ENCODE measurements around the gene PTPRN2.

Gene PTPRN2

DNA sequence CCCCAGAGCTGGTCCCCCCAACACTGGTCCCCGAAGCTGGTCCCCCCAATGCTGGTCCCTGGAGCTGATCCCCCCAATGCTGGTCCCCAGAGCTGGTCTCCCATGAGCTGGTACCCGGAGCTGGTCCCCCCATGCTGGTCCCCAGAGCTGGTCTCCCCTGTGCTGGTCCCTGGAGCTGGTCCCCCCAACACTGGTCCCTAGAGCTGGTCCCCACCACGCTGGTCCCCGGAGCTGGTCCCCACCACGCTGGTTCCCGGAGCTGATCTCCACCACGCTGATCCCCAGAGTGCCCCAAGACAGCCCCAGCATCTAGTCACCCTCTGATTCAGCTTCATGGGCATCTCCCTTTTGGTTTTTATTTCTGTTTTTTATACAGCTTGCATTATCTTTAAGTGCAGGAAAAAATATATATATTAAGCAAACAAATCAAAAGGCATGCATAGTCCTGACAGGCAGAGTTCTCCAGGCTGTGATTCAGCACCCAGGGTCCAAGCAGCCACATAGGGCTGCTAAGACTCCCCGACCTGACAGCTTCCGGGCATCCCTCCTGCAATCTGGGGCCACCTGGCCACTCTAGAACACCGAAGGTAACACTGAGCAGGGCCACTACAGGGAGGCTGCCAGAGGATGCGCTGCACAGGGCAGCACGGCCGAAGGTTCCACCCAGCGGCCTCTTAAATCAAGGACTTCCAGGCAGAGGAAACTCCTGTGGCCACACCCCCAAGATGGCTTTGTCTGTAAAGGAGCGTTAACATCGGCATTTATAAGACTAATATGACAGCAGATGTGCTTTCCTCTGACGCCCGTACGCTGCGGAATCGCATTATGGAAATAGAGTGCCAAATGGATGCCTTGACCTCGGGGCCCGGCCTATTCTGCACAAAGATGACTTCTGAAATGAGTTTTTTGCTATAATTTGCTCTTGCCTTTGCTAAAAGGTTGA is 215.0 kb downstream of the PTPRN2 start:
- DNase-seq (ENCODE audit: low read depth in 1 of 2, low spot score in 1 of 2), result no peak

- no peak for DNase-seq (ENCODE audit: low read depth in 1 of 2, low spot score in 1 of 2)
These were observed 215.8 kb downstream of the PTPRN2 start for GRCh38 chr7:158371856-158372255.

DNA sequence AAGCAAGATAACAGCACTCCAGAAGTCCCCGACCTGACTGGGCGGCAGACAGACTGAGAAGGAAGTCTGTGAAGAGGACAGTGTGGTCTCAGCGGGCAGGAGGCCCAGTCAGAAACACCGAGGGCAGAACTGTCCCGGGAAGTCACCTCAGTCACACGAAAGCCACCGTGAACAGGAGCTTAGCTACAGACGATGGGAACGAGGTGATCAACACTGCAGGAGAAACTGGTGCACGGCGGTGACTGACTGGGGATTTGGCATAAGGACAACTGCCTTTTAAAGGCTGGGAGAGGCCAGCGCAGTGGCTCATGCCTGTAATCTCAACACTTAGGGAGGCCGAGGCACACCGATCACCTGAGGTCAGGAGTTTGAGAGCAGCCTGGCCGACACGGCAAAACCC is 217.8 kb downstream of the PTPRN2 start:
- DNase-seq (ENCODE audit: low read depth in 1 of 2, low spot score in 1 of 2), result no peak

DNA sequence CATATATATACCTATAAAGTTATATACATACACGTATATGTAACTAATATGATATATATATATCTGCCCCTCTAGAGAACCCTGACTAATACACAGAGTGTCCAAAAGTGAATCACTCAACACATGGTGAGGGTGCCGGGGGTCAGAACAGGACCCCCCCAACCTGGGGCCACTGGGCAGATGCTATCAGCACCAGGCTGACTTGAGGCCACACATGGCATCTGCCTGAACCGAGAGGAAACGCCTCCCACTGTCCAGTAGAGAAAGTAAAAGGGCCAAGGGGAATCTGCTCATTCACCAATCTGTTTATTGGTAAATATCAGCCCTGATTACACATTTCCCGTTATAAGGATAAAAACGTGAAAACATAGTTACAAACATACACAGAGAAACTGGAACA is 218.3 kb downstream of the PTPRN2 start:
- DNase-seq (ENCODE audit: low read depth in 1 of 2, low spot score in 1 of 2), result no peak

DNA sequence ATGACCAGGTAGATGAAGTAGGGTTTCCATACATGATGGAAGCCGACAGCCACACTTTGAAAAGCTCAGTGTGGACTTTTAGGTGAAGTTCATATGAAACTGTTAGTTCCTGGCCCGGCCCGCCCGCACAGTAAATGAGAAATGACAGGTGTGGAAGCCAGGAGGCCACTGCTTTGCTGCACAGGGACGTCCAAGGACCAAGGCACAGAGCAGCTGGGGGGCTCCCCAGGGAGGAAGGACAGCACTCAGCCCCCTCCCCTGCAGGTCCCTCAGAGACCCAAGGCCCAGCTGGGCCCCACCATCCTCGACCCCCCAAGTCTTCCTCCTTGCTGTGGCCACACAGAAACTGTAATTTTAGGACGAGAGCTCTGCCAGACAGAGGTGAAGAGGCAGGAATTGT is 219.2 kb downstream of the PTPRN2 start:
- no peak for DNase-seq (ENCODE audit: low read depth in 1 of 2, low spot score in 1 of 2)

- no peak for DNase-seq (ENCODE audit: low read depth in 1 of 2, low spot score in 1 of 2)
These were observed 220.0 kb downstream of the PTPRN2 start for GRCh38 chr7:158367634-158367982.

DNA sequence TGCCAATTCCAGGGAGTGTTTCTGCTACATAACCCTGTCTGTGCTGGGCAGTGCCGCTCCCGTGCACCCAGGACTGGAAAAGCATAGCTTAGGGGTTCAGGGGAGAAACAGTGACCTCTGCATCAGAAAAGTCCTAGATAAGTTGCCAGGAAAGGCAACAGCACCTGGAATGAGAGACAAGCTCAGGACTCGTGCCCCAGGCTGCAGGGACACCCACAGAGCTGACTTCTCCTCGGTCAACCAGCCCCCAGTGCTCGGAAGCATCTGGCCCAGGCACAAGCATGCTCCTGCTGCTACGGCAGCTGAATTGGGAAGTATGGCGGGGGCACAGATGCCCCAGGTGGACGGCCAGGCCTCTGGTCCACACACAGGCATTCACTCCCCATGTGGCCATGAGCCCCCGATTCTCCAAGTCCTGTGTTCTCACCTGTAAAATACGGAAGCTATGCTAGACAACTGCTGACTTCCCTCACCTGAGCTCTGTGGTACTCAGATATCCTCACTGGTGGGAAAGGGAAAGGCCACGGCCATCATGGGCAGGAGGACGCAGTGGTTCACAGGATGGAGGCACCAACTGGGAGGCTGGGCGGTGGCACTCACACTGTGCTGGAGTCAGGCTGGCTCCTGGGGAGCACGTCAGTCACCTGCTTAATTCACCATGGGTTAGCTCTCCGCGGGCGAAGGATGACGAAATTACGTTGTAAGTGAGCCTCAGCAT is 220.5 kb downstream of the PTPRN2 start:
- no peak for DNase-seq (ENCODE audit: low read depth in 1 of 2, low spot score in 1 of 2)

DNA sequence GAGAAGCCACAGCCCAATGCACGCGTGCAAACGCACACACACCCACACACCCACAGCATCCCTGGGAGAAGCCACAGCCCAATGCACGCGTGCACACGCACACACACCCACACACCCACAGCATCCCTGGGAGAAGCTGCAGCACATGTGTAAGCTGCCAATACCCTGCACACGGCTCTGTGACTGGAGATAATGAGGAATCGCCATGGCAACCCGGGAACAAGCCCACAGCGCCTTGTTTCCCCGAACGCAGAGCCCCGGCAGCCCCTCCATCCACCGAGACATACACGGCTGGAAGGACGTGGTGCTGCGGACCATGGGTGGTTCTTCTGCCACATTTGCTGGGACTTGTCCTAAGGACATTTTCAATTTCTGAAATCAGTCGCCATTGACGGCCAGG is 221.3 kb downstream of the PTPRN2 start:
- no peak for DNase-seq (ENCODE audit: low read depth in 1 of 2, low spot score in 1 of 2)

- no peak for DNase-seq (ENCODE audit: low read depth in 1 of 2, low spot score in 1 of 2)
These were observed 222.4 kb downstream of the PTPRN2 start for GRCh38 chr7:158365267-158365666.

- DNase-seq (ENCODE audit: low read depth in 1 of 2, low spot score in 1 of 2), result no peak
These were observed 223.2 kb downstream of the PTPRN2 start for GRCh38 chr7:158364451-158364850.

GRCh38 chr7:158362912-158363905 is 224.4 kb downstream of the PTPRN2 start:
- no peak for DNase-seq (ENCODE audit: low read depth in 1 of 2, low spot score in 1 of 2)

DNA sequence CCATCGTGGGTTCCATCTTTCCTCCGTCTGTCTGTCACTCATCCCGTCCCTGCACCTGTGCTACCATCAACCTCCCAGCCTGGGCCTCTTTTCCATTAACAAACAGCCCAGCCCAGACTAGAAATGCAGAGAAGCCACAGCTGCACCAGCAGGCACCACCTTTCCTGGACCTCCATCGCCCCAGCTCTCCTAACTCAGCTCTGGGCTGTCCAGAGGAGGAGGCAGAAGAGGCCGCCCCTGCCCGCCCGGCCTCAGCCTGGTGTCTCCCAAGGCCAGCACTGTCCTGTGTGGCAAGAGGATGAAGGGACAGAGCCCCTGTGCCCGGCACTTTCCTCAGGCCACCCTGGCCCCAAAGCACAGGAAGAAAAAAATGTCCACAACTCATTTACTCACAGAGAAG is 225.6 kb downstream of the PTPRN2 start:
- DNase-seq (ENCODE audit: low read depth in 1 of 2, low spot score in 1 of 2), result no peak

DNA sequence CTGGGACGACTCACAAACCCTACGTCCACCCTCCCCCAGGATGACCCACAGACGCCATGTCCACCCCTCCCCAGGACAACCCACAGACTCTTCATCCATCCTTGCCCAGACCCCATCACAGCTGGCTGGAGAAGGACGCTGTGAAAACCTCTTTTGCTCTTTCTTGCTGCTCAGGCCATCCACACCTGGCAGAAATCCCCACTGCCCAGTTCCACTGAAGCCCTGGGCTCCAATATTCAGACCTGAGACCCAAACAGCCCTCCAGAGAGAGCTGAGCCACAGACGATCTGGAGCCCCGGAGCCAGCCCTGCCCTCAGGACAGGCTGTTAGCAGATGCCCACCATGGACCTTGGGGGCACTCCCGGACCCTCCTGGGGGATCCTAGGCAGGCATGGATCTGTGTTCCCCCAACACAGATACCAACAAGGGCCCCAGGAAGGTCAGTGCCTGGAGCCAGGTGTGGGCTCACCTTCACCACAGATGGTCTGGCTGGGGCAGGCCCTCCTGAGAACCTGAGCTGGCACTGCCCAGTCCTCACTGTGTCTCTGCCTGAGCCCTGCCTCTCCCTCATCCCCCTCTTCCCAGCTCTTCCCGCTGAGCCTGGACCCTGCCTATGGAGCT is 226.2 kb downstream of the PTPRN2 start:
- no peak for DNase-seq (ENCODE audit: low read depth in 1 of 2, low spot score in 1 of 2)

GRCh38 chr7:158358926-158359645 is 228.5 kb downstream of the PTPRN2 start:
- no peak for DNase-seq (ENCODE audit: low read depth in 1 of 2, low spot score in 1 of 2)

DNA sequence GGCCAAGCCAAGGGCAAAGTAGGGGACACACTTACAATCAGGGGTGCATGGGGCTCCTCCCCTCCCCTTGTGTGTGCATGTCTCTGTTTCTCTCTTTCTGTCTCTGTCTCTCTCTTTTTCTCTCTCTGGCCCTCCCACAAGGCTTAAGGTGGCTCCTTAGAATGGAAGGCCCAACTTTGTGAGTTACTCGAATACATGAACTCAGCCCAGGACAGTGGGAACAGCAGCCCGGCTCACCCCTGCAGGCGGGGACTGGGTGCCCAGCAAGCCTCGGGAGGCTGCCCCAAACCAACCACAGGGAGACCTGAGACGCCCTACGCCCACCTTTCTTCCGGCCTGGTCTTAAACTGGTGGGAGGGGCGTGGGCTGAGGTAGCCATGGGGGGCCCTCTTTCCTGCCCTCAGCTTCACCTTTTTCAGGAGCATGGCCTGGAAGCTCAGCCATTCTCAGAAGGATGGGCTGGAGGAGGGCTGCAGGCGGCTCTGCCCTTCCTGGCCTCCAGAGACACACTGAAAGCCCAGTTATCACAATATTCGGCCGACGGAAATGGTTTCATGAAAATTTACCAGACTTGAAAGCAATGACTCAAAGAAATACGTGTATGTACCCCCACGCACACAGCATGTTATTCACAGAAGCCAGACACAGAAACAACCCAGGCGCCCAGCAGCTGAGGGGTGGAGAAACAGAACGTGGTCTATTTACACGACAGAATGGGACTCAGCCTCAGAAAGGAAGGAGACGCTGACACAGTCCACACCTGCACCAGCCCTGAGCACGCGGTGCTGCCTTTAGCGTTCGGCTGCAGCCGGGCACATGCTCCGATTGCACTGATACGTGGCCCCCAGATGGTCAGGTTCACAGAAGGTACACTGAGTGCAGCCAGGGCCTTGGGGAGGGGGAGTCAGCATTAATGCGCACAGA is 229.5 kb downstream of the PTPRN2 start:
- no peak for DNase-seq (ENCODE audit: low read depth in 1 of 2, low spot score in 1 of 2)

GRCh38 chr7:158357106-158357897 is 230.3 kb downstream of the PTPRN2 start:
- no peak for DNase-seq (ENCODE audit: low read depth in 1 of 2, low spot score in 1 of 2)

DNA sequence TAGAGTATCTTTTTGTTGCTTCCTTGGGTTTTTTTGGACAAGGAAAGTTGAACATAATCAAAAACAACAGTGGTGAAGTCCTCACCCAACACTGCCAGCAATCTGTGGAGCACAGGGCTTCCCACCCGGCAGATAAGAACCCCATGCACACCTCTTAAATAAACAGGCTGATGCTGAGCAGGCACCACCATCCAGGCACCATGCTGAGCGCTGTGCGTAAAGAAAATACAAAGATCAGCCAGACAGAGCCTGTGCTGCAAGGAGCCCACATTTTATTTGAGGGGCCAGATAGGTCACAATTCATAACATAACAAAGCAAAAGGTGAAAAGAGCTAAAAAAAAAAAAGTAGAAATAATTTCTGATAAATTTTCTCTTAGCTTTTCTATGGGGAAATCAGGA is 231.2 kb downstream of the PTPRN2 start:
- no peak for DNase-seq (ENCODE audit: low read depth in 1 of 2, low spot score in 1 of 2)

- DNase-seq (ENCODE audit: low read depth in 1 of 2, low spot score in 1 of 2), result no peak
These were observed 232.1 kb downstream of the PTPRN2 start for GRCh38 chr7:158355456-158356065.
